Measurements from ENCODE around the gene TAAR6.
"Not testable (repeated sequence)": the region's sequence is repeated elsewhere in the genome, so short reads cannot be mapped to it uniquely, and the experiment has no call there.

TAAR6 gene, protein sequence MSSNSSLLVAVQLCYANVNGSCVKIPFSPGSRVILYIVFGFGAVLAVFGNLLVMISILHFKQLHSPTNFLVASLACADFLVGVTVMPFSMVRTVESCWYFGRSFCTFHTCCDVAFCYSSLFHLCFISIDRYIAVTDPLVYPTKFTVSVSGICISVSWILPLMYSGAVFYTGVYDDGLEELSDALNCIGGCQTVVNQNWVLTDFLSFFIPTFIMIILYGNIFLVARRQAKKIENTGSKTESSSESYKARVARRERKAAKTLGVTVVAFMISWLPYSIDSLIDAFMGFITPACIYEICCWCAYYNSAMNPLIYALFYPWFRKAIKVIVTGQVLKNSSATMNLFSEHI

GRCh38 chr6:132570221-132570777 is at the start of gene TAAR6:
TAAR6 (plus strand) TSS chr6:132570322; CDS start chr6:132570322, 0 bp downstream.
- no peaks in the 10 kb centered on the region for H3K9me3 ChIP-seq (ENCODE audit: control insufficient read depth, low read length)
- H3K9ac ChIP-seq (ENCODE audit: low read length), result no peak within 1 kb of the TSS
- no peaks in the 10 kb centered on the region for H3K4me1 ChIP-seq (ENCODE audit: control insufficient read depth, insufficient read depth, low read length)
- no peak within 1 kb of the TSS for H3K4me3 ChIP-seq (ENCODE audit: low read length)
- DNase-seq (ENCODE audit: low read depth), result no peak
- H3K27me3 ChIP-seq (replicated peaks; ENCODE audit: control insufficient read depth, insufficient read depth, low read length), result peaks cover 51% of the 10 kb centered on the region
- H3K36me3 ChIP-seq (ENCODE audit: control insufficient read depth, insufficient read depth, low read length, severe bottlenecking), result no peaks in the 10 kb centered on the region

DNA sequence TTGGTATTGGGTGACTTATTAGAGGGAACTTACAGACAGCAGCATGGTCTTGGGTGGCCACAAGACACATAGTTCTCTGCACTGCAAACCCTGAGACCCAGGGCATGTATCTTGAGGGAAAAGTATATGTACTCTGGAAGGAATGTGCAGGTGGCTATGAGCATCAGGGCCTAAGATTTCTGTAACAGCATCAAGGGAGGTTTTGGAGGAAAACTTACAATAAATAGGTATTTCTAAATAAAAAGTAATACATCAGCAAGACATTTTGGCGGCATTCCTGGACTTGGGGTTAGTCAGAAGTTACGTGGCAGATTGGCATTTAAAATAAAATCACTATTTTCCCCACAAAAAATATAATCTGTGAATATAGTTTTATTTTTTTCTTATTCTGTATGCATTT is 49.2 kb upstream of the TAAR6 start:
- H3K4me3 ChIP-seq (ENCODE audit: low read length), result no peak overlapping the region
- peak; percentile 13 for DNase-seq (ENCODE audit: low read depth)
- H3K9ac ChIP-seq (ENCODE audit: low read length), result no peak overlapping the region
- H3K36me3 ChIP-seq (ENCODE audit: control insufficient read depth, insufficient read depth, low read length, severe bottlenecking), result no peaks in the 10 kb centered on the region
- H3K27me3 ChIP-seq (replicated peaks; ENCODE audit: control insufficient read depth, insufficient read depth, low read length), result no peaks in the 10 kb centered on the region
- H3K9me3 ChIP-seq (ENCODE audit: control insufficient read depth, low read length), result no peaks in the 10 kb centered on the region
- peaks cover 9% of the 10 kb centered on the region for H3K4me1 ChIP-seq (ENCODE audit: control insufficient read depth, insufficient read depth, low read length)

DNA sequence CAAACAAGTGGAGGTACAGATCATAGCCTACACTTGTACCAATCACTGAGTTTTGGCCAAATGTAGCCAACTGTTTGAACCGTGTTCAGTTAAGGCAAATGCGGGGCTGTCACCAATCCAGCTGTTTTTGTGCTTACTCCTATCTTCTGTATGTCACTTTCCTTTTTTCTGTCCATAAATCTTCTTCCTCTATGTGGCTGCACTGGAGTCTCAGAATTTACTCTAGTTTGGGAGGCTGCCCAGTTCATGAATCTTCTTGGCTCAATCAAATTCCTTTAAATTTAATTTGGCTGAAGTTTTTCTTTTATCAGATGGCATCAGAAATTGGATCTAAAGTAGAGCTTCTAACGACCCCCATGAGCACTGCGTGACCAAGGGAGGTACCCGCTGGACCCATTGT is 45.5 kb upstream of the TAAR6 start:
- no peak overlapping the region for H3K9ac ChIP-seq (ENCODE audit: low read length)
- H3K4me1 ChIP-seq (ENCODE audit: control insufficient read depth, insufficient read depth, low read length), result peaks cover 9% of the 10 kb centered on the region
- H3K4me3 ChIP-seq (ENCODE audit: low read length), result no peak overlapping the region
- H3K36me3 ChIP-seq (ENCODE audit: control insufficient read depth, insufficient read depth, low read length, severe bottlenecking), result no peaks in the 10 kb centered on the region
- no peak for DNase-seq (ENCODE audit: low read depth)
- no peaks in the 10 kb centered on the region for H3K27me3 ChIP-seq (replicated peaks; ENCODE audit: control insufficient read depth, insufficient read depth, low read length)
- H3K9me3 ChIP-seq (ENCODE audit: control insufficient read depth, low read length), result no peaks in the 10 kb centered on the region

GRCh38 chr6:132525866-132526265 is 44.3 kb upstream of the TAAR6 start:
- Histone ChIP-seq H3K27me3 (replicated peaks; ENCODE audit: control insufficient read depth, insufficient read depth, low read length) (no peaks in the 10 kb centered on the region), H3K4me1 (ENCODE audit: control insufficient read depth, insufficient read depth, low read length) (peaks cover 9% of the 10 kb centered on the region), H3K4me3 (ENCODE audit: low read length) (no peak overlapping the region), H3K9me3 (ENCODE audit: control insufficient read depth, low read length) (no peaks in the 10 kb centered on the region), H3K9ac (ENCODE audit: low read length) (no peak overlapping the region), H3K36me3 (ENCODE audit: control insufficient read depth, insufficient read depth, low read length, severe bottlenecking) (no peaks in the 10 kb centered on the region)
- DNase-seq (ENCODE audit: low read depth), result no peak

GRCh38 chr6:132526461-132526860 is 43.7 kb upstream of the TAAR6 start:
- H3K4me3 ChIP-seq (ENCODE audit: low read length), result no peak overlapping the region
- DNase-seq (ENCODE audit: low read depth), result no peak

GRCh38 chr6:132527791-132528190 is 42.3 kb upstream of the TAAR6 start:
- H3K27me3 ChIP-seq (replicated peaks; ENCODE audit: control insufficient read depth, insufficient read depth, low read length), result no peaks in the 10 kb centered on the region
- DNase-seq (ENCODE audit: low read depth), result no peak
- H3K4me3 ChIP-seq (ENCODE audit: low read length), result no peak overlapping the region
- H3K9ac ChIP-seq (ENCODE audit: low read length), result no peak overlapping the region
- H3K9me3 ChIP-seq (ENCODE audit: control insufficient read depth, low read length), result no peaks in the 10 kb centered on the region
- no peaks in the 10 kb centered on the region for H3K4me1 ChIP-seq (ENCODE audit: control insufficient read depth, insufficient read depth, low read length)
- H3K36me3 ChIP-seq (ENCODE audit: control insufficient read depth, insufficient read depth, low read length, severe bottlenecking), result no peaks in the 10 kb centered on the region

More at GRCh38 chr6:132526461-132526860, 43.7 kb upstream of the TAAR6 start:
- Histone ChIP-seq H3K9me3 (ENCODE audit: control insufficient read depth, low read length) (no peaks in the 10 kb centered on the region), H3K4me1 (ENCODE audit: control insufficient read depth, insufficient read depth, low read length) (peaks cover 6% of the 10 kb centered on the region), H3K36me3 (ENCODE audit: control insufficient read depth, insufficient read depth, low read length, severe bottlenecking) (no peaks in the 10 kb centered on the region), H3K27me3 (replicated peaks; ENCODE audit: control insufficient read depth, insufficient read depth, low read length) (no peaks in the 10 kb centered on the region), H3K9ac (ENCODE audit: low read length) (no peak overlapping the region)

DNA sequence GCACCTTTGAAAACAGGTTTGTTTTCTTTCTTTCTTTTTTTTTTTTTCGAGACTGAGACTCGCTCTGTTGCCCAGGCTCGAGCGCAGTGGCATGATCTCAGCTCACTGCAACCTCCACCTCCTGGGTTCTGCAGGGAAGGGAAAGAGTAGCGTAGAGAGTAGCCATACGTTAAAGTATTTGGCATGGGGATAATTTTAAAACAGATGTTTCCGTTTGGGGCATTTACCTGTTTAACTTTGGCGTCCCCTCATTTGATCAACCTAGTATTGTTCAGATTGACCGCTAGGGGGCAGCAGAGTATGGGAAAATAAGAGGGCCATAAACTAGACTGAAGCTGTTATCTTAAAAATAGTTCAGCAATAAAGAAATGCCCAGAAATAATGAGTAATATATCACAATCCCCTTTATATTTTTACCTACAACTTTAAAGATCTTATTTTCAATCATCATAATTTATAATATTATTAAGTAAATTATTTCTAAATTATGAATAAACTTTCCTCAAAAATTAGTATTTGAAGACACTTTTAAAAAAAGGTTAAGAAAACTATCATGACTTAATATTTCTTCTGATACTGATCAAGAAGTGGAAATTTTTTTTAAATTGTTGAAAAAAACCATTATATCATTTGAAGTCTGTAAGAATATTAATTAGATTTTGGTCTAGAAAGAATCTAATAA is 39.7 kb upstream of the TAAR6 start:
- peak; percentile 87 for DNase-seq (ENCODE audit: low read depth)
- H3K9ac ChIP-seq (ENCODE audit: low read length), result no peak overlapping the region
- peak overlapping the region; percentile 61 for H3K4me3 ChIP-seq (ENCODE audit: low read length)
- no peaks in the 10 kb centered on the region for H3K36me3 ChIP-seq (ENCODE audit: control insufficient read depth, insufficient read depth, low read length, severe bottlenecking)
- H3K4me1 ChIP-seq (ENCODE audit: control insufficient read depth, insufficient read depth, low read length), result no peaks in the 10 kb centered on the region
- no peaks in the 10 kb centered on the region for H3K27me3 ChIP-seq (replicated peaks; ENCODE audit: control insufficient read depth, insufficient read depth, low read length)
- H3K9me3 ChIP-seq (ENCODE audit: control insufficient read depth, low read length), result peaks cover 6% of the 10 kb centered on the region

DNA sequence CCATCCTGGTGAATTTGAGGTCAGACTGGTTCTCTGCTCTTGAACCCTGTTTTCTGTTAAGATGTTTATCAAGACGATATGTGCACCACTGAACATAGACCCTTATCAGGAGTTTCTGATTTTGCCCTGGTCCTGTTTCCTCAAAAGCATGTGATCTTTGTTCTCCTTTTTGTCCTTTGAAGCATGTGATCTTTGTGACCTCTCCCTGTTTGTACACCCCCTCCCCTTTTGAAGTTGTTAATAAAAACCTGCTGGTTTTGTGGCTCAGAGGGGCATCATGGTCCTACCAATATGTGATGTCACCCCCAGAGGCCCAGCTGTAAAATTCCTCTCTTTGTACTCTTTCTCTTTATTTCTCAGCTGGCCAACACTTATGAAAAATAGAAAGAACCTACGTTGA is 35.6 kb upstream of the TAAR6 start:
- not testable (repeated sequence) for H3K36me3 ChIP-seq (ENCODE audit: control insufficient read depth, insufficient read depth, low read length, severe bottlenecking)

GRCh38 chr6:132537145-132537544 is 33.0 kb upstream of the TAAR6 start:
- H3K9me3 ChIP-seq (ENCODE audit: control insufficient read depth, low read length), result peaks cover 6% of the 10 kb centered on the region
- no peaks in the 10 kb centered on the region for H3K36me3 ChIP-seq (ENCODE audit: control insufficient read depth, insufficient read depth, low read length, severe bottlenecking)
- no peak overlapping the region for H3K4me3 ChIP-seq (ENCODE audit: low read length)
- DNase-seq (ENCODE audit: low read depth), result no peak
- peaks cover 29% of the 10 kb centered on the region for H3K27me3 ChIP-seq (replicated peaks; ENCODE audit: control insufficient read depth, insufficient read depth, low read length)
- no peak overlapping the region for H3K9ac ChIP-seq (ENCODE audit: low read length)
- H3K4me1 ChIP-seq (ENCODE audit: control insufficient read depth, insufficient read depth, low read length), result no peaks in the 10 kb centered on the region

More for the DNA sequence above, 35.6 kb upstream of the TAAR6 start:
- H3K4me1 ChIP-seq (ENCODE audit: control insufficient read depth, insufficient read depth, low read length); DNase-seq (ENCODE audit: low read depth); H3K4me3 ChIP-seq (ENCODE audit: low read length); H3K9me3 ChIP-seq (ENCODE audit: control insufficient read depth, low read length); H3K9ac ChIP-seq (ENCODE audit: low read length): not testable (repeated sequence)
- H3K27me3 ChIP-seq (replicated peaks; ENCODE audit: control insufficient read depth, insufficient read depth, low read length), result peaks cover 26% of the 10 kb centered on the region

- Histone ChIP-seq H3K9ac (ENCODE audit: low read length) (no peak within 1 kb of the TSS), H3K9me3 (ENCODE audit: control insufficient read depth, low read length) (peaks cover 6% of the 10 kb centered on the region), H3K27me3 (replicated peaks; ENCODE audit: control insufficient read depth, insufficient read depth, low read length) (peaks cover 29% of the 10 kb centered on the region), H3K4me3 (ENCODE audit: low read length) (no peak within 1 kb of the TSS), H3K36me3 (ENCODE audit: control insufficient read depth, insufficient read depth, low read length, severe bottlenecking) (no peaks in the 10 kb centered on the region), H3K4me1 (ENCODE audit: control insufficient read depth, insufficient read depth, low read length) (no peaks in the 10 kb centered on the region)
- DNase-seq (ENCODE audit: low read depth), result no peak
These were observed 32.1 kb upstream of the TAAR6 start, which contains the start of gene TAAR9 for GRCh38 chr6:132537977-132538376. TAAR9 (plus strand) TSS chr6:132538277; CDS start chr6:132538290, 13 bp downstream.

- Histone ChIP-seq H3K9me3 (ENCODE audit: control insufficient read depth, low read length) (no peaks in the 10 kb centered on the region), H3K27me3 (replicated peaks; ENCODE audit: control insufficient read depth, insufficient read depth, low read length) (peaks cover 18% of the 10 kb centered on the region), H3K4me1 (ENCODE audit: control insufficient read depth, insufficient read depth, low read length) (no peaks in the 10 kb centered on the region), H3K4me3 (ENCODE audit: low read length) (no peak overlapping the region), H3K36me3 (ENCODE audit: control insufficient read depth, insufficient read depth, low read length, severe bottlenecking) (no peaks in the 10 kb centered on the region), H3K9ac (ENCODE audit: low read length) (no peak overlapping the region)
- DNase-seq (ENCODE audit: low read depth), result no peak
These were observed 25.3 kb upstream of the TAAR6 start for GRCh38 chr6:132544826-132545225.
